ENCODE data around the gene LRRK1. TPM values are rescaled to one million over a fixed set of nuclear protein-coding genes. Genes with fewer than 3 reads are reported as not detected.

Gene LRRK1
- total RNA-seq, 1 donor = 5.5 TPM

- H3K27me3 ChIP-seq (ENCODE audit: insufficient read depth, low read length) = peaks cover 2% of the 10 kb centered on the region
- no peaks in the 10 kb centered on the region for H3K4me1 ChIP-seq (ENCODE audit: insufficient read depth, low read length)
Measured at GRCh38 chr15:101044625-101045235, 125.6 kb downstream of the LRRK1 start.

GRCh38 chr15:101045236-101045646 lies 126.1 kb downstream of the LRRK1 start:
- Histone ChIP-seq H3K9me3 (ENCODE audit: low read depth, low read length) (no peaks in the 10 kb centered on the region), H3K4me3 (ENCODE audit: low read length) (no peak overlapping the region), H3K27me3 (ENCODE audit: insufficient read depth, low read length) (peaks cover 2% of the 10 kb centered on the region), H3K4me1 (ENCODE audit: insufficient read depth, low read length) (no peaks in the 10 kb centered on the region)

More at GRCh38 chr15:101044625-101045235, 125.6 kb downstream of the LRRK1 start:
- no peaks in the 10 kb centered on the region for H3K9me3 ChIP-seq (ENCODE audit: low read depth, low read length)
- H3K4me3 ChIP-seq (ENCODE audit: low read length) = no peak overlapping the region

DNA sequence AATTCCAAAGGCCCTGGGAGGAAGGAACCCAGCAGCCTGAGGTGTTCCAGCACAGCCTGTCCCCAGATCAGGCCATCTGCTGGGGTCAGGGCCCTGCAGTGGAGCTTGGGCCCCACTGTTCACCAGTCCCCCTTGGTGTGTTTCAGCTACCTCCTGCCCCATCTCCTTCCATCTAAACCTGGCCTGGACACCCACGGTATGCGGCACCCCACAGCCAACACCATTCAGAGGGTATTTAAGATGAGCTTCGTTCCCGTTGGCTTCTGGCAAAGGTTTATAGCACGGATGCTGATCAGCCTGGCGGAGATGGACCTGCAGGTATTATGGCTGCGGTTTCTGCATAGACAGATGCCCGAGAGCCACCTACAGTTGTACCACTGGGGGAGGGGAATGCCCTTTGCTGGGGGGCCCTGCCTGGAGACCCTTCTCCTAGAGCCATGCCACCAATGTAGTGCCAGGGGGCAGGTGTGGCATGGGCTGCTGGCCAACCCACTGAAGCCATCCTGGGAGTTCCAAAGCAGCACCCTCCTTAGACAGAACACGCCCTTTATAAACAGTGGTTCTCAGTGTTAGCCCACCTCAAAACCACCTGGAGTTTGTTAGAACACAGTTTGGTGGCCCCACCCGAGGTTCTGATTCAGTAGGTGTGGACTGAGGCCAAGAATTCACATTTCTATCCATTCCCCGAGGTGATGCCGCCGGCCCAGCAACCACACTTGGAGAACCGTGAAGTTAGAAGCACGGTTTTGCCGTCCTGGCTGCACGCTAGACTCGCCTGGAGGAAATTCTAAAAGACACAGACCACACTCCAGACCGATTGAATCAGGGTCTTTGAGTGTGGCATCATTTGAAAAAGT lies 126.9 kb downstream of the LRRK1 start:
- Histone ChIP-seq H3K4me3 (ENCODE audit: low read length) (no peak overlapping the region), H3K27me3 (ENCODE audit: insufficient read depth, low read length) (no peaks in the 10 kb centered on the region), H3K4me1 (ENCODE audit: insufficient read depth, low read length) (no peaks in the 10 kb centered on the region), H3K9me3 (ENCODE audit: low read depth, low read length) (no peaks in the 10 kb centered on the region)

GRCh38 chr15:101046826-101047225 lies 127.7 kb downstream of the LRRK1 start:
- no peaks in the 10 kb centered on the region for H3K9me3 ChIP-seq (ENCODE audit: low read depth, low read length)
- H3K27me3 ChIP-seq (ENCODE audit: insufficient read depth, low read length) = no peaks in the 10 kb centered on the region
- H3K4me3 ChIP-seq (ENCODE audit: low read length) = no peak overlapping the region

DNA sequence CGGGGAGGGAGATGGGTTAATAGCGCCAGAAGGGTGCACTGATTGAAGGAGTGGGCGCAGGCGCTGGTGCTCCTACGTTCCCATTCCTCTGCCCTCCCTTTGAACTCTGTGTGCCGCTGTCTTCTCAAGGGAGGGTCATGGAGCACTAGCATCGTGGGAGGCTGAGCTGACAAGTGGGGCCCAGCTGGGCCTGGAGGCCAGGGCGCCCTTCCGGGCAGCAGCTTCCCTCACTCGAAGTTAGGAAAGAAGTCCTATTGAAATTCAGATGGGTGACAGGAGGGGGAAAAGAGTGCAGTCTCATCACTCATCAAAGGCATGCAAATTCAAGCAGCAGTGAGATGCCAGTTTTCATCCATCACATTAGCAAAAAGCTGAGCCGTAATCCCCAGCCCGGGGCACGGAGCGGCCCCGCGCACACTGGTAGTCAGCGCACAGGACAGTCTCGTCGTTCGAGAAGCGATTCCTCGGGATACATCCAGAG lies 128.2 kb downstream of the LRRK1 start:
- Histone ChIP-seq H3K9me3 (ENCODE audit: low read depth, low read length) (no peaks in the 10 kb centered on the region), H3K4me1 (ENCODE audit: insufficient read depth, low read length) (no peaks in the 10 kb centered on the region), H3K4me3 (ENCODE audit: low read length) (no peak overlapping the region), H3K27me3 (ENCODE audit: insufficient read depth, low read length) (no peaks in the 10 kb centered on the region)

More at GRCh38 chr15:101046826-101047225, 127.7 kb downstream of the LRRK1 start:
- no peaks in the 10 kb centered on the region for H3K4me1 ChIP-seq (ENCODE audit: insufficient read depth, low read length)

DNA sequence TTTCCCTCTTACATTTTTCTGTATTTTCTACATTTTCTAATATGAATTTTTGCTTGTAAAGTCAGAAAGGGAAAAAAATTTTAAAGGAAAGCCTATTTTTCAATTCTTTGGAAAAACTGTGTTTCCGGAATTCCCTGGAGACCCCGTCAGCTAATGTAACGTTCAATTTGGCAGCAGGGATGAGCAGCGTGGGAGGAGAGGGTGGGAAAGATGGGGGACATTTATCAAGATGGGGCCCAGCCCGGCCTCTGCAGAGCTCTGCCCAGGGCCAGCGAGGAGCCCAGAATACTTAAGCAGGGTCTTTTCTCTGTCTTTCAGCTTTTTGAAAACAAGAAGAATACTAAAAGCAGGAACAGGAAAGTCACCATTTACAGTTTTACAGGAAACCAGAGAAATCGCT lies 129.0 kb downstream of the LRRK1 start:
- H3K4me1 ChIP-seq (ENCODE audit: insufficient read depth, low read length) = no peaks in the 10 kb centered on the region

DNA sequence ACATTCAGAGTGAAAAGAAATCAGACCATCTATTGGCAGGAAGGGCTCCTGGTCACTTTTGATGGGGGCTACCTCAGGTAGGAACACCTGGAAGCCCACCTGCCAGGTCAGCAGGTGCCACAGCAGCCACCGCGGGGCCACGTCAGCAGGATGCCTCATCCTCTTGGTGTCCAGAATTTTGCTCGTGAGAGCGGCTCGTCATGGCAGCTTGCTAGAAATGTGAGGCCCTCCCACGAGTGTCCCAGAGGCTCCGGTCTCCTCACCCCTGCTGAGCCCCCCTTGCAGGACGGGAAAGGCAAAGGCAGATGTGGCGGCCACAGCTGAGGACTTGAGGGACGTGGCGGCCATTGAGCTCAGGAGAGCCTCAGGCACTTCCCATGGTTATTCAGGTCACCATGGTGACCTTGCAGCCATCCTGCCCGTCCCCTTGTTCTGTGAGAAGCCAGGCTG lies 129.4 kb downstream of the LRRK1 start:
- H3K4me3 ChIP-seq (ENCODE audit: low read length) = no peak overlapping the region
- H3K4me1 ChIP-seq (ENCODE audit: insufficient read depth, low read length) = no peaks in the 10 kb centered on the region
- H3K9me3 ChIP-seq (ENCODE audit: low read depth, low read length) = no peaks in the 10 kb centered on the region
- no peaks in the 10 kb centered on the region for H3K27me3 ChIP-seq (ENCODE audit: insufficient read depth, low read length)

More for the DNA sequence above, 129.0 kb downstream of the LRRK1 start:
- H3K4me3 ChIP-seq (ENCODE audit: low read length) = no peak overlapping the region
- no peaks in the 10 kb centered on the region for H3K27me3 ChIP-seq (ENCODE audit: insufficient read depth, low read length)
- H3K9me3 ChIP-seq (ENCODE audit: low read depth, low read length) = no peaks in the 10 kb centered on the region

DNA sequence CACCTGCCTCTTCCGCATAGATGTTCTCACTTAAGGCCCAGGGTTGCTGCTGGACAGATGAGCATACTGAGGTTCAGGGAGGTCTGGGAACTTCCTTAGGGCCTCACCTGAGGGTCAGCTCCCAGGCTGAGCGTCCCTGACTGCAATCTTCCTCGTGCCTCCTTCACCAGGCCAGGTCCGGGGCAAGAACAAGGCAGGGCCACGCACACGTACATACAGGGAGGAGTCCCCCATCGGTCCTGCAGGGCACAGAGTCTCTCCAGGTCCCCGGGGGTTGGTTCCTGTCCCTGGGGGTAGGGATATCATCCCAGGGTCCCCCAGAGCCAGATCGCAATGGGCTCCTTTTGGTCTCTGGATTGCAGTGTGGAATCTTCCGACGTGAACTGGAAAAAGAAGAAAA lies 130.1 kb downstream of the LRRK1 start:
- H3K9me3 ChIP-seq (ENCODE audit: low read depth, low read length) = no peaks in the 10 kb centered on the region
- H3K4me3 ChIP-seq (ENCODE audit: low read length) = no peak overlapping the region
- H3K27me3 ChIP-seq (ENCODE audit: insufficient read depth, low read length) = no peaks in the 10 kb centered on the region
- H3K4me1 ChIP-seq (ENCODE audit: insufficient read depth, low read length) = no peaks in the 10 kb centered on the region

DNA sequence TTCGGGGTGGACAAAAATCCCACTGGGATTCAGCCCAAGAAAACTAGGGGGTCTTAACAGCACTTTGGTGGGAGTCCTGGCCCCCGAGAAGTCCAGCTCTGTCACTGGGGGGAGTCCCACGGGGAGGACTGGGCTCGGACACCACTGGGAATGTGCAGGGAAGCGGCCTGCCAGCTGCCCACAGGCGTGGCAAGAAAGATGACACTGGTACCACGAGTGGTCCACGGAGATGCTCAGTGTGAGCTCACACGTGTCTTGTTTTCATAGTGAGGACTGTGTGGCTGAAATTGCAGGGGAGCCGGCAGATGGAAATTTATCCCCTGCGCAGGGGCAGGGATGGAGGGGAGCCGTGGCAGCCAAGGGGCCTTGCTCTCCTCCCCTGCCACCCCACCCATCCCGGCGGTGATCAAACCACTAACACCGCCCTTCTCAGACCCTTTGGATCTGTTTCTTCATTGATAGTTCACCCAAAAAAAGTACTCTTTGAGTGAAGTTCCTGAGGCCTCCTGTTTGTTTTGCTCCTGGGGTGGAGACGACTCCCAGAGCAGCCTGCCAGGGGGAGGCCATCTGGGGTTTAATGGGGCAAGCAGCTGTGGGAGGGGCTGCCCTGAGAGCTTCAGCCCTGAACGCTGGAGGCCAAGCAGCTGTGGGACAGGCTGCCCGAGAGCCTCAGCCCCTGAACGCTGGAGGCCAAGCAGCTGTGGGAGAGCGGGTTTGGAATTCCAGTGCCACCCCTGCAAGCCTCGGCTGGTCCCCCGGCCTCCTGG lies 130.9 kb downstream of the LRRK1 start:
- H3K4me3 ChIP-seq (ENCODE audit: low read length) = no peak overlapping the region
- no peaks in the 10 kb centered on the region for H3K4me1 ChIP-seq (ENCODE audit: insufficient read depth, low read length)
- no peaks in the 10 kb centered on the region for H3K9me3 ChIP-seq (ENCODE audit: low read depth, low read length)
- no peaks in the 10 kb centered on the region for H3K27me3 ChIP-seq (ENCODE audit: insufficient read depth, low read length)

DNA sequence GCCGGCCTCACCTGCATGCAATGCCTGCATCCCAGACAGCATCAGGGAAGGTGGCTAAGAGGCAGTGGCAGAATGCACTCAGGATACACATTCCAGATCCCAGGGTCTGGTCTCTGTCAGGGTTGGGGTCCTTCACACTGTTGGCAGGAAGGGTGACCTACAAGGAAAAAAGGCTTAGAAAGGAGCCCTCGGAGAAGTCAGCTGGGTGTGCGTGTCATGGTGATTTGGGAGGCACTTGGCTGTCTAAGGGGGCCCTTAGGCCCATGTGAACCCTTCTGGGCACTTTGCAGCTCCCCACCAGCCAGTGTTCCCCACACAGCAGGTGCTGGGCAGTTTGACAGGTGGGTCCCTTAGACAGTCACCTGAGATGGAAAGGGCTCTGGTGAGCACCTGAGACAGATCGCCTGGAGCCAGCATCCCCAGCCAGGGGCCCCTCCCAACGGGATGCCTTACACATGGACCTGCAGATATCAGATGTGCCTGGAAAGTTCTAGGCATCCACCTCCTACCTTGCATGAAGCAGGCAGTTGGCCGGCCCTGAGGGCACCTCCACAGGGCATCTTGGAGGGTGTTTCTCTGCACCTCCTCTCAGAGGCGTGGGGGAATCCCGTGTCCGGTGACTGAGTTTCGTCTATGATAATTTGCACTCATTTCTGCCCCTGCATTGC lies 131.6 kb downstream of the LRRK1 start:
- Histone ChIP-seq H3K9me3 (ENCODE audit: low read depth, low read length) (no peaks in the 10 kb centered on the region), H3K27me3 (ENCODE audit: insufficient read depth, low read length) (no peaks in the 10 kb centered on the region), H3K4me1 (ENCODE audit: insufficient read depth, low read length) (no peaks in the 10 kb centered on the region)

GRCh38 chr15:101051291-101052030 lies 132.3 kb downstream of the LRRK1 start:
- no peak overlapping the region for H3K4me3 ChIP-seq (ENCODE audit: low read length)

More for the DNA sequence above, 131.6 kb downstream of the LRRK1 start:
- no peak overlapping the region for H3K4me3 ChIP-seq (ENCODE audit: low read length)

DNA sequence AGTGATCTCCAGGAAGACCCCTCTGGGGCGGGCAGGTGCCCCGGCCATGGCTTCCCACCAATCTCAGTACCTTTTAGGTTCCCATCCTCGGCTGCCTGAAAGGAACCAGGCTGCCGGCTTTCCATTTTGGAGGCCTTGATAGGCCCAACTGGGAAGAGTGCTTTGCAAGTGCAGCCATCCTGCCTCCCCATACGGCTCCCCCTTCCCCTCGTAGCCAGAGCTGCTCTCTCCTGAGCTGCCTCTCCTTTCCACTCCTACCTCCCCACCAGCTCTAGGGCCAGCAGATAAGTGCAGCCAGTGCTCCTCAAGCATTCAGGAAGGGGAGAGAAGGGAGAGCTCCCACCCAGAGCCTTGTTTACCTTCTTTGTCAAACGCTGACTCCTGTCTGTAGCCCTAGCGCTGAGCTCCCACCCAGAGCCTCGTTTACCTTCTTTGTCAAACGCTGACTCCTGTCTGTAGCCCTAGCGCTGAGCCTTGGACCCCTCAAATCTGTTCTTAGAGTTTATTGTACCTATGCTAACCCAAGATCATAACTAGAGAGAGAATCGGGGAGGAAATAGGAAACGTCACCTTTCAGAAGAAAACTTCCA lies 133.0 kb downstream of the LRRK1 start:
- no peaks in the 10 kb centered on the region for H3K9me3 ChIP-seq (ENCODE audit: low read depth, low read length)
- no peak overlapping the region for H3K4me3 ChIP-seq (ENCODE audit: low read length)
- H3K4me1 ChIP-seq (ENCODE audit: insufficient read depth, low read length) = no peaks in the 10 kb centered on the region
- H3K27me3 ChIP-seq (ENCODE audit: insufficient read depth, low read length) = no peaks in the 10 kb centered on the region

More at GRCh38 chr15:101051291-101052030, 132.3 kb downstream of the LRRK1 start:
- no peaks in the 10 kb centered on the region for H3K4me1 ChIP-seq (ENCODE audit: insufficient read depth, low read length)
- H3K27me3 ChIP-seq (ENCODE audit: insufficient read depth, low read length) = no peaks in the 10 kb centered on the region
- no peaks in the 10 kb centered on the region for H3K9me3 ChIP-seq (ENCODE audit: low read depth, low read length)

- Histone ChIP-seq H3K27me3 (ENCODE audit: insufficient read depth, low read length) (no peaks in the 10 kb centered on the region), H3K4me1 (ENCODE audit: insufficient read depth, low read length) (no peaks in the 10 kb centered on the region), H3K4me3 (ENCODE audit: low read length) (no peak overlapping the region), H3K9me3 (ENCODE audit: low read depth, low read length) (no peaks in the 10 kb centered on the region)
Measured at GRCh38 chr15:101052681-101053121, 133.5 kb downstream of the LRRK1 start.
